HEK293T (cell line): ENCODE results near the gene MAP4.
A peak's percentile ranks its signal among the peaks of the same experiment; 100 is the strongest.
"Not testable (repeated sequence)": the region's sequence is repeated elsewhere in the genome, so short reads cannot be mapped to it uniquely, and the experiment has no call there.

ENCODE experiments used
- CTCF ChIA-PET: fragments of 350-600 bp; formaldehyde crosslinking; extraction: SDS; loops from one replicate; lab custom pipeline; 2021; ENCODE audit warnings: antibody characterized with exemption, inconsistent platforms; lab: Yijun Ruan, JAX
- POLR2A ChIA-PET: fragments of 350-600 bp; formaldehyde crosslinking; extraction: SDS; loops from one replicate; lab custom pipeline; 2020; ENCODE audit warnings: antibody characterized with exemption, inconsistent platforms; lab: Yijun Ruan, JAX
- DNase-seq: peaks from one replicate; pipeline ENCODE4 v3.0.0; 2012; ENCODE audit warnings: mixed read lengths; ENCODE audit errors: extremely low spot score
- ARNT ChIP-seq: fragments of 450-650 bp; IDR thresholded peaks from 2 replicates; pipeline ENCODE4 v1.6.1; 2017; ENCODE audit warnings: mild to moderate bottlenecking
- BHLHE40 ChIP-seq: fragments of 450-650 bp; IDR thresholded peaks from 2 replicates; pipeline ENCODE4 v1.6.1; 2016; ENCODE audit warnings: mild to moderate bottlenecking, moderate library complexity, borderline replicate concordance
- CTBP1 ChIP-seq: fragments of 450-650 bp; IDR thresholded peaks from 2 replicates; pipeline ENCODE4 v1.6.1; 2016; ENCODE audit warnings: borderline replicate concordance
- ELF4 ChIP-seq: fragments of 450-650 bp; IDR thresholded peaks from 2 replicates; pipeline ENCODE4 v1.6.1; 2017; ENCODE audit warnings: antibody characterized with exemption
- FOXA1 ChIP-seq: fragments of 450-650 bp; IDR thresholded peaks from 2 replicates; pipeline ENCODE4 v1.6.1; 2016; ENCODE audit warnings: mild to moderate bottlenecking
- FOXK2 ChIP-seq: fragments of 450-650 bp; IDR thresholded peaks from 2 replicates; pipeline ENCODE4 v1.6.1; 2016; ENCODE audit warnings: mild to moderate bottlenecking
- FOXM1 ChIP-seq: fragments of 450-650 bp; IDR thresholded peaks from 2 replicates; pipeline ENCODE4 v1.6.1; 2017; ENCODE audit warnings: mild to moderate bottlenecking, borderline replicate concordance
- HDGF ChIP-seq: fragments of 450-650 bp; IDR thresholded peaks from 2 replicates; pipeline ENCODE4 v1.6.1; 2017; ENCODE audit warnings: antibody characterized with exemption, borderline replicate concordance
- L3MBTL2 ChIP-seq: fragments of 450-650 bp; conservative IDR thresholded peaks from 2 replicates; pipeline ENCODE4 v1.6.1; 2016; ENCODE audit warnings: mild to moderate bottlenecking
- LEF1 ChIP-seq: fragments of 450-650 bp; IDR thresholded peaks from 2 replicates; pipeline ENCODE4 v1.6.1; 2017; ENCODE audit warnings: mild to moderate bottlenecking, borderline replicate concordance
- NFRKB ChIP-seq: fragments of 450-650 bp; IDR thresholded peaks from 2 replicates; pipeline ENCODE4 v1.6.1; 2016; ENCODE audit warnings: mild to moderate bottlenecking, moderate library complexity
- SP1 ChIP-seq: fragments of 450-650 bp; IDR thresholded peaks from 2 replicates; pipeline ENCODE4 v1.6.1; 2017
- SUZ12 ChIP-seq: fragments of 450-650 bp; IDR thresholded peaks from 2 replicates; pipeline ENCODE4 v1.6.1; 2016; ENCODE audit warnings: mild to moderate bottlenecking
- TARDBP ChIP-seq: fragments of 450-650 bp; IDR thresholded peaks from 2 replicates; pipeline ENCODE4 v1.6.1; 2016
- ZNF384 ChIP-seq: fragments of 450-650 bp; IDR thresholded peaks from 2 replicates; pipeline ENCODE4 v1.6.1; 2016
- TF ChIP-seq, protein P1 (sequence below): fragments of 450-650 bp; IDR thresholded peaks from 2 replicates; pipeline ENCODE4 v1.6.1; 2016

The MAP4 gene

GRCh38 chr3:47890828-47891612 is 125.2 kb downstream of the MAP4 start:
- no peak for TF ChIP-seq BHLHE40
- TF ChIP-seq, protein P1, sequence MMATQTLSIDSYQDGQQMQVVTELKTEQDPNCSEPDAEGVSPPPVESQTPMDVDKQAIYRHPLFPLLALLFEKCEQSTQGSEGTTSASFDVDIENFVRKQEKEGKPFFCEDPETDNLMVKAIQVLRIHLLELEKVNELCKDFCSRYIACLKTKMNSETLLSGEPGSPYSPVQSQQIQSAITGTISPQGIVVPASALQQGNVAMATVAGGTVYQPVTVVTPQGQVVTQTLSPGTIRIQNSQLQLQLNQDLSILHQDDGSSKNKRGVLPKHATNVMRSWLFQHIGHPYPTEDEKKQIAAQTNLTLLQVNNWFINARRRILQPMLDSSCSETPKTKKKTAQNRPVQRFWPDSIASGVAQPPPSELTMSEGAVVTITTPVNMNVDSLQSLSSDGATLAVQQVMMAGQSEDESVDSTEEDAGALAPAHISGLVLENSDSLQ = no peak
- TF ChIP-seq FOXA1 = no peak
- no peak for TF ChIP-seq ELF4
- ChIA-PET POLR2A (no interaction called here), CTCF (interaction anchor here (0.5 kb wide), 1 partner anchor 9 kb away, joined by 3 read pairs; no protein-coding TSS in a partner anchor)
- no peak for DNase-seq

GRCh38 chr3:47890126-47890827 is 125.9 kb downstream of the MAP4 start:
- DNase-seq = no peak
- CTCF ChIA-PET = no interaction called here
- TF ChIP-seq NFRKB (no peak), FOXA1 (no peak), LEF1 (no peak), CTBP1 (no peak), L3MBTL2 (no peak), BHLHE40 (no peak), FOXK2 (no peak), ARNT (no peak), SUZ12 (no peak), ELF4 (no peak), TARDBP (no peak), SP1 (no peak), FOXM1 (no peak), ZNF384 (no peak), HDGF (no peak)
- TF ChIP-seq, protein P1 = no peak
- POLR2A ChIA-PET = interaction anchor here (0.7 kb wide), 1 partner anchor 34 kb away, joined by 3 read pairs; no protein-coding TSS in a partner anchor

DNA sequence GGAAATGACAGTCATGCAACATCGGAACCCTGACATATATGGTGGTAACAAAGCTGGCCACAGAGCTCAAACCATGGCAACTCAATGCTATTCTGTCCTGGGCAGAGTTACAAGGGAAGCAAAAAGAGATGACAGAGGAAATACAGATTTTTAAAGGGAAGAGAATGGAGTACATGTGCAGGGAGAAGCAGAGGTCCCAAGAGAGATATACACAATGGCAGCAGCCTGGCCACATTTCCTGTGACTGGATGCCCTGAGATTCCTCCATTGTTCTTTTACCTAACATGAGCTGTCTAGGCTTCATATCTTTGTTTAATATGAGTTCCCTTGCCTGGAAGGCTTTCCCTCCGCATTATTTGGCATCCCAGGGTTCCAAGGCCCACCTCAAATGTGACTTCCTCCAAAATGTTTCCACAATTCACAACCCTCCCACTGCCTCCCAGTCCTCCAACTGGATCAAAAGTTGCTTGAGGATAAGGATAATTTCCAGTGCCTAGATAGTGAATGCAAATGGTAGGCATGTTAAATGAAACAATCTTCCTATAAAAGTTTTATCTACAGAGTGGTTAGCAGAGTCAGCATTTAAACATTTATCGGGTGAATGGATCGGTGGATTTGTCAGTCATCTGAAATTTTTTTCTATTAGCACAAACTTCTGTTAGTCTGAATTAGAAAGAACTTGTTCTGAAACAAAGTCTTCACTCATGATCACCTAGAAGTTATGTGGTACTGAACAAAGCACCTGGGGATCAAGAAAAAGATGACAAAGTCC is 127.0 kb downstream of the MAP4 start:
- TF ChIP-seq, protein P1 = no peak
- no peak for TF ChIP-seq L3MBTL2
- no peak for TF ChIP-seq SP1
- TF ChIP-seq TARDBP = no peak
- TF ChIP-seq NFRKB = no peak
- no peak for TF ChIP-seq SUZ12
- no peak for TF ChIP-seq ZNF384
- no peak for TF ChIP-seq LEF1
- TF ChIP-seq FOXK2 = no peak
- DNase-seq = no peak
- ChIA-PET POLR2A (interaction anchor here (0.7 kb wide), 1 partner anchor 35 kb away, joined by 3 read pairs; no protein-coding TSS in a partner anchor), CTCF (no interaction called here)

- DNase-seq, POLR2A ChIA-PET, CTCF ChIA-PET: not testable (repeated sequence)
Measured at GRCh38 chr3:47887991-47888390, 128.2 kb downstream of the MAP4 start.

DNA sequence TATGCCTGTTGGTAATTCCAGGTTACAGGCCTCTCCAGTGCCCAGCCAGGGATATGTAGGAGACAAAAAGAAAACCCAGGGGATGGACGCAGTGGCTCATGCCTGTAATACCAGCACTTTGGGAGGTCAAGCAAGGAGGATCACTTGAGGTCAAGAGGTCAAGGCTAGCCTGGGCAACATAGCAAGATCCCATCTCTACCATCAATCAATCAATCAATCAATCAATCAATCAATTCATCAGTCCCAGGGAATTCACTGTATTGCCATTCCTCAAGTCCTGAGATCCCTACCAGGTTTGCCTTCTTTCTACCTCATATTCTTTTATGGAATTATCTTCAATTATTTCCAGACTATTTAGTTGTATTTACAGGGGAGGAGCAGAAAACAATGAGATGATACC is 131.0 kb downstream of the MAP4 start:
- DNase-seq = no peak
- POLR2A ChIA-PET = no interaction called here
- CTCF ChIA-PET = no interaction called here
- TF ChIP-seq, protein P1 = peak; percentile 86
- no peak for TF ChIP-seq SP1
- no peak for TF ChIP-seq L3MBTL2
- TF ChIP-seq FOXA1 = no peak
- TF ChIP-seq HDGF = no peak
- TF ChIP-seq TARDBP = no peak
- TF ChIP-seq SUZ12 = no peak

DNA sequence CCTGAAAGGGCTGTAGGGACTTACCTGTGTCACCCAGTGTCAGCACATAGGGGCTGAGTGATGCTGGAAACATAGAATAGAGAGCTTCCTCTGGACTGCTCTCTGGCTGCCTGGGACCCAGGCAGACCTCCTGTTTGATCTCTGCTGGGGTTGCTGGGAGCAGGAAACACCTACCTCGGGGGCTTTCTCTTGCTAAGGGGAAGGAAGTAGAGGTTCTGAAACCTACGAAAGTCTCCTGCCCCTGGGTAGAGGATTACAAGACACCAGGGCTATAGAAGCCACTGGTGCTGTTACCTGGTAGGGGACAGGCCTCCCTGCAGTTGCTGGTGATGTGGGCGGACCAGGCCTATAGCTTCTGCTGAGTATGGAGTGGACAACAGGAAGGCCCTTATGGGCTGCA is 131.6 kb downstream of the MAP4 start:
- CTCF ChIA-PET = no interaction called here
- no peak for TF ChIP-seq ARNT
- no peak for TF ChIP-seq FOXK2
- no peak for TF ChIP-seq ZNF384
- no peak for TF ChIP-seq SP1
- TF ChIP-seq HDGF = no peak
- TF ChIP-seq SUZ12 = no peak
- TF ChIP-seq TARDBP = no peak
- no peak for TF ChIP-seq L3MBTL2
- no peak for DNase-seq
- POLR2A ChIA-PET = no interaction called here
